ENCODE measurements around the gene PKD1.

The PKD1 gene

GRCh38 chr16:2086106-2086742 is 49.5 kb downstream of the PKD1 start:
- DNase-seq: no peak

- DNase-seq: no peak
These were observed 50.0 kb downstream of the PKD1 start for GRCh38 chr16:2085669-2086068.

GRCh38 chr16:2084895-2085625 is 50.6 kb downstream of the PKD1 start:
- no peak for DNase-seq

GRCh38 chr16:2083876-2084780 is 51.6 kb downstream of the PKD1 start:
- no peak for DNase-seq

- no peak for DNase-seq
These were observed 52.3 kb downstream of the PKD1 start for GRCh38 chr16:2083409-2083808.

GRCh38 chr16:2082983-2083364 is 52.7 kb downstream of the PKD1 start:
- no peak for DNase-seq

GRCh38 chr16:2082171-2082982 is 53.3 kb downstream of the PKD1 start:
- DNase-seq: no peak

- DNase-seq: no peak
These were observed 54.3 kb downstream of the PKD1 start for GRCh38 chr16:2081201-2082084.

GRCh38 chr16:2079991-2080390 is 55.7 kb downstream of the PKD1 start:
- no peak for DNase-seq

GRCh38 chr16:2079311-2079800 is 56.3 kb downstream of the PKD1 start:
- DNase-seq: no peak

- DNase-seq: no peak
These were observed 57.0 kb downstream of the PKD1 start for GRCh38 chr16:2078691-2079090.

GRCh38 chr16:2078096-2078495 is 57.6 kb downstream of the PKD1 start:
- no peak for DNase-seq

- no peak for DNase-seq
These were observed 58.0 kb downstream of the PKD1 start for GRCh38 chr16:2077696-2078095.

GRCh38 chr16:2077016-2077415 is 58.7 kb downstream of the PKD1 start:
- no peak for DNase-seq

GRCh38 chr16:2076072-2076865 is 59.4 kb downstream of the PKD1 start:
- no peak for DNase-seq

- no peak for DNase-seq
These were observed 60.1 kb downstream of the PKD1 start for GRCh38 chr16:2075631-2076030.

GRCh38 chr16:2074071-2074470 is 61.6 kb downstream of the PKD1 start:
- DNase-seq: no peak

GRCh38 chr16:2072926-2073325 is 62.8 kb downstream of the PKD1 start:
- DNase-seq: no peak

GRCh38 chr16:2071454-2072202 is 64.1 kb downstream of the PKD1 start:
- DNase-seq: no peak
